Transverse colon (tissue), 4 donors: ENCODE measurements around the gene NKD2. TPM values are rescaled to one million over a fixed set of nuclear protein-coding genes. Genes with fewer than 3 reads are reported as not detected.

Experiments
- DNase-seq: peaks from one replicate; pipeline ENCODE4 v3.0.0-alpha.2; 2019
- H3K27ac ChIP-seq, 4 donors: fragments of 200-600 bp; sonication (generic); 2 replicates each; pipeline ENCODE4 v1.5.1; 2016 to 2018; ENCODE audit warnings: inconsistent platforms in 4 of 4
- H3K27me3 ChIP-seq: fragments of 200-600 bp; sonication (generic); 2 replicates; pipeline ENCODE4 v1.5.1; 2017; ENCODE audit warnings: inconsistent platforms
- H3K36me3 ChIP-seq, 4 donors: fragments of 200-600 bp; sonication (generic); 2 replicates each; pipeline ENCODE4 v1.5.1; 2017 to 2019; ENCODE audit warnings: inconsistent platforms in 4 of 4
- H3K4me1 ChIP-seq, 4 donors: fragments of 200-600 bp; sonication (generic); 2 replicates each; pipeline ENCODE4 v1.5.1; 2017 to 2020; ENCODE audit warnings: inconsistent platforms in 4 of 4
- H3K4me3 ChIP-seq, 4 donors: fragments of 200-600 bp; sonication (generic); 1 replicate in 1 of 4; 2 replicates in 3 of 4; pipeline versions ENCODE4 v1.5.1 to v1.6.1; 2017 to 2019; ENCODE audit warnings: inconsistent platforms in 4 of 4
- H3K9me3 ChIP-seq, 2 donors: fragments of 200-600 bp; sonication (generic); 2 replicates each; pipeline ENCODE4 v1.5.1; 2017 to 2019; ENCODE audit warnings: inconsistent platforms in 2 of 2
- EP300 ChIP-seq: sonication (generic); formaldehyde crosslinking; IDR thresholded peaks from one replicate; pipeline ENCODE4 v1.6.1; 2017; ENCODE audit warnings: antibody characterized with exemption, low read depth
- POLR2A ChIP-seq: fragments of 450-650 bp; IDR thresholded peaks from one replicate; pipeline ENCODE4 v1.6.1; 2016; ENCODE audit warnings: antibody characterized with exemption, mild to moderate bottlenecking, moderate library complexity
- POLR2AphosphoS5 ChIP-seq, 3 donors: sonication (generic); formaldehyde crosslinking; IDR thresholded peaks; one replicate each; pipeline ENCODE4 v1.6.1; 2016; ENCODE audit warnings: antibody characterized with exemption in 3 of 3
- WGBS, 2 donors: methylation state at CpG; one replicate each; pipeline ENCODE4 v1.1.5; 2018; ENCODE audit warnings: low coverage in 1 of 2; 5-methylcytosine and 5-hydroxymethylcytosine counted together
- in situ Hi-C, 4 donors: fragments of 200-750 bp; cut with MboI; loops; one replicate each; pipeline versions ENCODE4 v1.15.0 to v1.15.1; 2017; ENCODE audit warnings: low sequenced_read_pairs in 3 of 4, low pct_ligation_motif_present in 1 of 4, low pct_unique_long_range_greater_than_20kb in 1 of 4
- intact Hi-C: fragments of 100-400 bp; cut with DNase I; formaldehyde crosslinking; loops from one replicate; pipeline ENCODE4 v1.15.1; 2023; ENCODE audit warnings: low total_unique reads
- total RNA-seq, 4 donors: library from RNA; depleted of rRNA; stranded (reverse); fragments of >200 nt; gene quantifications; one replicate each; pipeline ENCODE4 v1.1.0, GENCODE V29; 2016
- TF ChIP-seq, protein P1 (sequence below), 5 experiments: fragments of 200-600 bp in 3 of 5; fragments of 450-650 bp in 2 of 5; sonication (generic) in 3 of 5; IDR thresholded peaks; 1 replicate in 2 of 5; 2 replicates in 3 of 5; pipeline ENCODE4 v1.5.1; 2016 to 2017; ENCODE audit warnings: antibody characterized with exemption in 5 of 5, inconsistent platforms in 3 of 5, mild to moderate bottlenecking in 2 of 5, moderate library complexity in 1 of 5

NKD2 gene
- total RNA-seq, 4 donors from 2014 or later = 0.41 to 0.80 TPM; not detected in 2

DNA sequence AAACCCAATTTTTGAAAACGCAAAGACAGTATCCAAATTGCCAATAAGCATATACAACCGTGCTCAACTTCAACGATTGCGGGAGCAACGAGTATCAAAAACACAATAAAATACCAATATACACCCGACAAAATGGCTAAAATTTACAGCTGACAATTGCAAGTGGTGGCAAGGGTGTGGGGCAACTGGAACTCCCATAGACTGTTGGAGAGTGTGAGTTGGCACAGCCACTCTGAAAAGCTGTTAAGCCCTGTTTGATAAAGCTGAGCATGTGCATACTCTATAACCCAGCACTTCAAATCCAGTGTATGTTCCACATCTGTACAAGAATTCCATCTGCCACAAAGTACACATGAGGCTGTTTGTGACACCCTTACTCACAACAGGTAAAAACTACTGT lies 20.3 kb upstream of the NKD2 start:
- no peak overlapping the region for H3K27ac ChIP-seq
- no peaks in the 10 kb centered on the region for H3K36me3 ChIP-seq
- 77 to 81% methylated on average over 6 of the region's 6 CpGs for WGBS, 2 donors
- in situ Hi-C loops (no loop called here), intact Hi-C loops (no loop called here)
- no peak overlapping the region for H3K4me3 ChIP-seq
- no peaks in the 10 kb centered on the region for H3K9me3 ChIP-seq
- no peaks in the 10 kb centered on the region for H3K27me3 ChIP-seq
- no peak for DNase-seq
- H3K4me1 ChIP-seq = peaks cover 0 to 15% (median 0%) of the 10 kb centered on the region in 4 donors
- TF ChIP-seq POLR2AphosphoS5 (IDR thresholded peaks at IDR 0.05) = no peak
- no peak for TF ChIP-seq EP300
- TF ChIP-seq, protein P1, sequence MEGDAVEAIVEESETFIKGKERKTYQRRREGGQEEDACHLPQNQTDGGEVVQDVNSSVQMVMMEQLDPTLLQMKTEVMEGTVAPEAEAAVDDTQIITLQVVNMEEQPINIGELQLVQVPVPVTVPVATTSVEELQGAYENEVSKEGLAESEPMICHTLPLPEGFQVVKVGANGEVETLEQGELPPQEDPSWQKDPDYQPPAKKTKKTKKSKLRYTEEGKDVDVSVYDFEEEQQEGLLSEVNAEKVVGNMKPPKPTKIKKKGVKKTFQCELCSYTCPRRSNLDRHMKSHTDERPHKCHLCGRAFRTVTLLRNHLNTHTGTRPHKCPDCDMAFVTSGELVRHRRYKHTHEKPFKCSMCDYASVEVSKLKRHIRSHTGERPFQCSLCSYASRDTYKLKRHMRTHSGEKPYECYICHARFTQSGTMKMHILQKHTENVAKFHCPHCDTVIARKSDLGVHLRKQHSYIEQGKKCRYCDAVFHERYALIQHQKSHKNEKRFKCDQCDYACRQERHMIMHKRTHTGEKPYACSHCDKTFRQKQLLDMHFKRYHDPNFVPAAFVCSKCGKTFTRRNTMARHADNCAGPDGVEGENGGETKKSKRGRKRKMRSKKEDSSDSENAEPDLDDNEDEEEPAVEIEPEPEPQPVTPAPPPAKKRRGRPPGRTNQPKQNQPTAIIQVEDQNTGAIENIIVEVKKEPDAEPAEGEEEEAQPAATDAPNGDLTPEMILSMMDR (IDR thresholded peaks at IDR 0.05) = no peak
- TF ChIP-seq POLR2A = no peak

DNA sequence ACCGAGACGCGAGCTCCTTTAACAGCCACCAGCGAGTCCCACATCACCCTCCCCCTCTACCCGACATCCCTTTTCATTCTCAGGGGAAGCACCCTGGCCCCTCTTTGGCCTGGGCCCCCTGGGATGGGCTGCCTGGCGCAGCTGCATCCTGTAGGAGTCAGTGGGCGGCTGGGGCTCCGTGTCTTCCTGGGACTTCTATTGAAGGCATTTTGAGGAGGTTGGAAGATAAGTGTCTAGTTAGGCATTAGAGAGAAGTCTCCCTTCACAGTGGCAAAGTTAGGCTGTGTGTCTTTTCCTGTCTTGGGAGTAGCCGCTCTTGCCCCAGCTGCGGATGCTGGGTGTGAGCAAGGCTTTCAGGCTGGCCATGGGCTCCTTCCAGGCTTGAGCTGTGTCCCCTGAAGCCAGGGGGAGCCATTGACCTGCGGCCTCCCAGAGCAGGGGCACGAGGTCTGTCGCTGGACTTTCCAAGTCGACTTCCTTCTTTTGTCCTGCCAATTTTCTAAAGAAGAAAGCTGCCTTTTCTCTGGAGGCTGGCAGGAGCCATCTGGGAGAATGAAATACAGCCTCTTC lies 18.6 kb upstream of the NKD2 start:
- Histone ChIP-seq H3K4me3 (no peak overlapping the region), H3K4me1 (peaks cover 0 to 15% (median 0%) of the 10 kb centered on the region in 4 donors), H3K9me3 (no peaks in the 10 kb centered on the region), H3K27me3 (no peaks in the 10 kb centered on the region), H3K36me3 (no peaks in the 10 kb centered on the region), H3K27ac (peak overlapping the region; percentile 36 to 66 (median 62))
- TF ChIP-seq, protein P1 (IDR thresholded peaks at IDR 0.05) = peak in 3 of 5 experiments; percentile 12 to 27 (median 15)
- TF ChIP-seq POLR2AphosphoS5 (IDR thresholded peaks at IDR 0.05) = no peak
- peak; percentile 43 for DNase-seq
- WGBS, 2 donors = 39 to 54% methylated on average over 9 to 14 of the region's 14 CpGs
- in situ Hi-C loops (no loop called here), intact Hi-C loops (no loop called here)

DNA sequence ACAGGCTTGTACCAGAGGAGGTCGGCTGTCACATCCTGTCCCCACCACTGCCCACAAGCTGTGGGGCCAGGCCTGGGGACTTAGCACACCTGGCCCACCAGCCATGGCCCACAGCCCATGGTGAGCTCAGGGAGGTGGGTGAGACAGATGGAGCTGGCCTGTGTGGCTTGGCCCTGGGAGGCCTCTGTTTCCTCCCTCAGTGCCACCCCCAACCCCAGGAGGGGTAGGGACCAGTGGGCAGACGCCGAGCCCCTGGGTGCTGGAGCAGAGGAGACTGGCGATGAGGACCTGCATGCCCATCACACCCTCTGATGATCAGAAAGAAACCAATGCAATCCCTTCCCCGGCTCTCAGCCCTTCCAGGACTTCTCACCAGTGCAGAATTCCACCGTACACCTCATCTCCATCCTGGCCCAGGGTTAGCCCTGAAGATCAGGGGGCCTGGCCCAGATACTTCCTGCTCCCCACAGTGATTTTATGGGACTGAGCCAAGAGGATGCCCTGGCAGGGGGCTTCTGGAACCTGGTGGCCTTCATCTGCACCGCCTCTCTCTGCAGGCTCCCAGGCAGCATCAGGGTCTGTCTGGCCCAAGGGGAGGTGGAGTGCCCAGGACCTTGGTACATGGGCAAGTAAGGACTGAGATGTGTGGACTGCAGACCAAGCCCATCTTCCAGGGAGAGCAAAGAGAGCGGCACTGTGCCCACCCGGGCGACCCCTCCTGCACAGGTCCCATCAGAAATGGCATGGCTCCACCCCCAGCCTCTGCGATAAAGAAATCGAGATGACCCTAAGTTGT lies 16.9 kb upstream of the NKD2 start:
- Histone ChIP-seq H3K36me3 (no peaks in the 10 kb centered on the region), H3K4me1 (peaks cover 0 to 16% (median 0%) of the 10 kb centered on the region in 4 donors), H3K4me3 (no peak overlapping the region), H3K27me3 (no peaks in the 10 kb centered on the region), H3K9me3 (no peaks in the 10 kb centered on the region), H3K27ac (peak overlapping the region; percentile 1 to 66 (median 34))
- 88 to 100% methylated on average over 2 to 12 of the region's 12 CpGs for WGBS, 2 donors
- TF ChIP-seq EP300 = no peak
- TF ChIP-seq POLR2AphosphoS5 (IDR thresholded peaks at IDR 0.05) = no peak
- TF ChIP-seq, protein P1 (IDR thresholded peaks at IDR 0.05) = no peak
- TF ChIP-seq POLR2A = no peak
- intact Hi-C loops = no loop called here
- in situ Hi-C loops = no loop called here
- DNase-seq = no peak

DNA sequence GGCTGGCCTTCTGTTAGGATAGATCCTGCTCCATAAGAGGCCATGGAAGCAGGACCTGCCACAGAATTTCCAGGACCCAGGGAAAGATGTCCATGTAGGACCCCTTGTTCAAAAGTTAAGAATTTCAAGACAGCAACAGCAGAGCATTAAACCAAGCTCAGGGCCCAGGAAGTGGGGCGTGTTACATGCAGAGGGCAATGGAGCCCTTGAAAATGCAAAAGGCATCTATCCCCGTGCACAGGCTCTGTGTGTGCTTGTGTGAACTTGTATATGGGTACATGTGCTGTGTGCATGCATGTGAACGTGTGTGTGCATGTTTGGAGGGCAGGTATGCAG lies 14.4 kb upstream of the NKD2 start:
- intact Hi-C loops = no loop called here

More for the DNA sequence above, 14.4 kb upstream of the NKD2 start:
- no peak for DNase-seq
- TF ChIP-seq POLR2A (no peak), POLR2AphosphoS5 (IDR thresholded peaks at IDR 0.05) (no peak), EP300 (no peak)
- TF ChIP-seq, protein P1 (IDR thresholded peaks at IDR 0.05) = no peak
- peak overlapping the region; percentile 40 to 68 (median 54) for H3K27ac ChIP-seq
- in situ Hi-C loops = no loop called here
- H3K36me3 ChIP-seq = no peaks in the 10 kb centered on the region
- H3K4me1 ChIP-seq = peaks cover 0 to 21% (median 3%) of the 10 kb centered on the region in 4 donors
- no peaks in the 10 kb centered on the region for H3K27me3 ChIP-seq
- no peaks in the 10 kb centered on the region for H3K9me3 ChIP-seq
- 70 to 80% methylated on average over 2 to 3 of the region's 3 CpGs for WGBS, 2 donors
- no peak overlapping the region for H3K4me3 ChIP-seq
